Endothelial cell of umbilical vein (primary cell): ENCODE data around the gene NAV2. TPM values are rescaled to one million over a fixed set of nuclear protein-coding genes. Genes with fewer than 3 reads are reported as not detected.

ENCODE experiments used
- BruUV-seq: library from RNA; stranded (reverse); fragments of 400-500 nt; replicated peaks from 2 replicates; lab custom pipeline; 2021; lab: Mats Ljungman, UMichigan
- CTCF ChIA-PET: fragments of 300-600, 350-600 bp; sonication (Branson Sonifier 250); formaldehyde crosslinking; loops from one replicate; lab custom pipeline; 2021; ENCODE audit warnings: antibody characterized with exemption, inconsistent platforms; lab: Charles Lee
- POLR2A ChIA-PET: fragments of 300-600, 350-600 bp; sonication (Branson Sonifier 250); formaldehyde crosslinking; loops from one replicate; lab custom pipeline; 2021; ENCODE audit warnings: antibody characterized with exemption, inconsistent platforms; lab: Charles Lee
- DNase-seq: peaks from one replicate; pipeline ENCODE4 v3.0.0-alpha.2; 2011; ENCODE audit warnings: low read depth, low spot score
- FAIRE-seq: peaks from 2 replicates; lab custom pipeline; 2011; peaks lifted over from hg19 to GRCh38; lab: Jason Lieb, UNC
- H2AFZ ChIP-seq: 2 replicates; pipeline ENCODE4 v1.6.0; 2012; ENCODE audit warnings: low read depth, low read length, control low read depth, inconsistent platforms
- H3K27ac ChIP-seq: 2 replicates; pipeline ENCODE4 v1.5.1; 2011; ENCODE audit warnings: low read depth, mild to moderate bottlenecking, control low read depth, low read length, moderate library complexity; ENCODE audit not compliant: insufficient read depth
- H3K27me3 ChIP-seq, 2 experiments: 2 replicates each; pipeline versions ENCODE4 v1.6.0 to v1.6.1; 2011; ENCODE audit warnings: low read length in 2 of 2, mixed read lengths in 1 of 2; ENCODE audit not compliant: control insufficient read depth in 2 of 2, insufficient read depth in 2 of 2
- H3K36me3 ChIP-seq, 2 experiments: 2 replicates in 1 of 2; 3 replicates in 1 of 2; pipeline ENCODE4 v1.5.1; 2011; ENCODE audit warnings: low read length in 2 of 2, mild to moderate bottlenecking in 1 of 2, moderate library complexity in 1 of 2; ENCODE audit not compliant: control insufficient read depth in 2 of 2, insufficient read depth in 2 of 2; ENCODE audit errors: extremely low read depth in 1 of 2
- H3K4me1 ChIP-seq: 3 replicates; pipeline ENCODE4 v1.5.1; 2011; ENCODE audit warnings: mild to moderate bottlenecking, low read length; ENCODE audit not compliant: control insufficient read depth, insufficient read depth; ENCODE audit errors: extremely low read depth
- H3K4me2 ChIP-seq: 2 replicates; pipeline ENCODE4 v1.6.1; 2011; ENCODE audit warnings: low read length, control low read depth, mixed read lengths; ENCODE audit not compliant: insufficient read depth
- H3K4me3 ChIP-seq, 3 experiments: fragments of 200-600 bp in 1 of 3; sonication (generic), shearing (Covaris generic) in 1 of 3; replicated peaks in 1 of 3; 2 replicates each; pipeline ENCODE4 v1.5.1; 2011 to 2016; ENCODE audit warnings: control low read depth in 3 of 3, low read length in 3 of 3, mild to moderate bottlenecking in 2 of 3, inconsistent platforms in 1 of 3, low read depth in 1 of 3, moderate library complexity in 1 of 3; ENCODE audit not compliant: insufficient read depth in 1 of 3
- H3K79me2 ChIP-seq: 2 replicates; pipeline ENCODE4 v1.6.0; 2012; ENCODE audit warnings: low read length, inconsistent platforms; ENCODE audit not compliant: control insufficient read depth, insufficient read depth
- H3K9ac ChIP-seq: replicated peaks from 2 replicates; pipeline ENCODE3; 2011; ENCODE audit warnings: low read length, control low read depth; ENCODE audit not compliant: insufficient read depth; ENCODE audit errors: extremely low read depth
- H3K9me1 ChIP-seq: replicated peaks from 3 replicates; pipeline ENCODE4 v1.6.0; 2011; ENCODE audit warnings: mild to moderate bottlenecking, low read length; ENCODE audit not compliant: control insufficient read depth, insufficient read depth; ENCODE audit errors: extremely low read depth
- H3K9me3 ChIP-seq: replicated peaks from 2 replicates; pipeline ENCODE4 v1.5.1; 2012; ENCODE audit warnings: low read length, inconsistent platforms; ENCODE audit not compliant: control insufficient read depth, insufficient read depth
- H4K20me1 ChIP-seq: replicated peaks from 2 replicates; pipeline ENCODE3; 2011; ENCODE audit warnings: mild to moderate bottlenecking, low read length; ENCODE audit not compliant: control insufficient read depth, insufficient read depth; ENCODE audit errors: extremely low read depth
- CTCF ChIP-seq, 2 donors: IDR thresholded peaks; 1 replicate in 1 of 2; 2 replicates in 1 of 2; pipeline ENCODE4 v1.5.1; 2011; ENCODE audit warnings: low read length in 2 of 2, mild to moderate bottlenecking in 2 of 2, moderate library complexity in 2 of 2, control low read depth in 1 of 2, inconsistent platforms in 1 of 2, low read depth in 1 of 2; ENCODE audit not compliant: insufficient read depth in 1 of 2; ENCODE audit errors: extremely low read depth in 1 of 2
- EZH2 ChIP-seq: IDR thresholded peaks from 2 replicates; pipeline ENCODE4 v1.6.1; 2012; ENCODE audit warnings: borderline replicate concordance, low read depth, mild to moderate bottlenecking, moderate library complexity, low read length, inconsistent platforms; ENCODE audit not compliant: severe bottlenecking
- FOS ChIP-seq: IDR thresholded peaks from 2 replicates; pipeline ENCODE4 v1.6.1; 2011; ENCODE audit warnings: mild to moderate bottlenecking, low read length, moderate library complexity, borderline replicate concordance; ENCODE audit not compliant: insufficient read depth
- MYC ChIP-seq: IDR thresholded peaks from one replicate; pipeline ENCODE4 v1.6.1; 2011; ENCODE audit warnings: mild to moderate bottlenecking, low read depth, low read length
- dilution Hi-C: fragments of 300-500 bp; cut with MboI; formaldehyde crosslinking; loops from one replicate; pipeline ENCODE4 v1.15.0; 2019; ENCODE audit warnings: low sequenced_read_pairs; ENCODE audit not compliant: extremely low pct_ligation_motif_present
- intact Hi-C: fragments of 100-400 bp; cut with micrococcal nuclease; formaldehyde crosslinking; loops from one replicate; pipeline ENCODE4 v1.10.0; 2022
- polyA plus RNA-seq, 4 experiments: library from polyadenylated mRNA; depleted of rRNA in 3 of 4; stranded (reverse) in 3 of 4; unstranded in 1 of 4; fragments of >200 nt; gene quantifications; 2 replicates each; pipeline versions ENCODE4 v1.2.1 to v1.2.3, GENCODE V29; 2011 to 2012; ENCODE audit warnings: missing spikeins in 1 of 4
- total RNA-seq: library from RNA; stranded (reverse); gene quantifications from 2 replicates; pipeline ENCODE4 v1.2.3, GENCODE V29; 2021

Gene NAV2
- total and polyA plus RNA-seq, 2 donors (not counting 3 experiments of a cell fraction or from before 2014, with no cell fraction given), result 10.9 to 68.0 TPM

DNA sequence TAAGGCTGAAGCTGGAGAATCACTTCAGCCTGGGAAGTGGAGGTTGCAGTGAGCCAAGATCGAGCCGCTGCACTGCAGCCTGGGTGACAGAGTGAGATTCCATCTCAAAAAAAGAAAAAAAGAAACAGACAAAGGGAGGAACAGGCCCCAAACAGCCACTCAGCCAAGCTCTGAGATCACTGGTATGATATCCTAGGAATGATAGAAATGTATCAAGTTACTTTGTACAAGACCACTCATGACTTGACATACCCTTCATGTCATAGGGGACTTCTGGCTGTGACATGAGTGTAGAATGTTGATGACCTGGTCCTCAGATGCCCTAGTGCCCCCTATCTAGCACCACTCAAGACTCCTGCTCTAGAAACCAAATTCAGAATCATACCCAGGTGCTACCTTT is 216.5 kb downstream of the NAV2 start:
- Histone ChIP-seq H3K9me3 (no peaks in the 10 kb centered on the region), H3K27me3 (no peaks in the 10 kb centered on the region), H3K4me2 (no peak overlapping the region), H3K36me3 (peaks cover 0 to 9% of the 10 kb centered on the region in 2 experiments), H3K4me1 (peaks cover 8% of the 10 kb centered on the region), H3K27ac (no peak overlapping the region), H3K79me2 (peaks cover 2% of the 10 kb centered on the region), H3K4me3 (no peak overlapping the region), H3K9ac (no peak overlapping the region), H3K9me1 (no peaks in the 10 kb centered on the region), H2AFZ (no peak overlapping the region), H4K20me1 (no peaks in the 10 kb centered on the region)
- dilution Hi-C loops, result no loop called here
- ChIA-PET CTCF (interaction anchor here (0.8 kb wide), 1 partner anchor 200 kb away, joined by 3 read pairs; no protein-coding TSS in a partner anchor), POLR2A (no interaction called here)
- intact Hi-C loops, result no loop called here
- BruUV-seq, result no TSS peak
- TF ChIP-seq EZH2 (no peak), FOS (no peak), CTCF (IDR thresholded peaks at IDR 0.05; ENCODE audit: extremely low read depth in 1 of 2, insufficient read depth in 1 of 2, low read depth in 1 of 2, low read length in 2 of 2) (no peak)
- DNase-seq (no peak), FAIRE-seq (peak; percentile 57)

GRCh38 chr11:19929655-19930054 is 217.0 kb downstream of the NAV2 start:
- POLR2A ChIA-PET, result no interaction called here
- H3K27ac ChIP-seq, result no peak overlapping the region

More at GRCh38 chr11:19929655-19930054, 217.0 kb downstream of the NAV2 start:
- no peaks in the 10 kb centered on the region for H3K79me2 ChIP-seq
- no peak overlapping the region for H2AFZ ChIP-seq
- no peaks in the 10 kb centered on the region for H3K9me1 ChIP-seq
- no TSS peak for BruUV-seq
- peaks cover 0 to 9% of the 10 kb centered on the region in 2 experiments for H3K36me3 ChIP-seq
- TF ChIP-seq MYC (no peak), FOS (peak; percentile 23), CTCF (IDR thresholded peaks at IDR 0.05; ENCODE audit: extremely low read depth in 1 of 2, insufficient read depth in 1 of 2, low read depth in 1 of 2, low read length in 2 of 2) (no peak)
- H3K27me3 ChIP-seq, result no peaks in the 10 kb centered on the region
- H3K9me3 ChIP-seq, result no peaks in the 10 kb centered on the region
- FAIRE-seq, result peak; percentile 35
- intact Hi-C loops, result no loop called here
- CTCF ChIA-PET, result no interaction called here
- no peak overlapping the region for H3K9ac ChIP-seq
- H3K4me2 ChIP-seq, result no peak overlapping the region
- H3K4me3 ChIP-seq, result no peak overlapping the region
- H4K20me1 ChIP-seq, result no peaks in the 10 kb centered on the region
- dilution Hi-C loops, result no loop called here
- peaks cover 9% of the 10 kb centered on the region for H3K4me1 ChIP-seq
- DNase-seq, result peak; percentile 12
